NCI-H82 (cell line): ENCODE data around the gene MRTFA.
"Not testable (repeated sequence)": the region's sequence is repeated elsewhere in the genome, so short reads cannot be mapped to it uniquely, and the experiment has no call there.

Experiments
- DNase-seq: peaks from one replicate; lab custom pipeline; 2025; lab: John Stamatoyannopoulos, UW

Gene MRTFA

GRCh38 chr22:40659166-40659565 lies 22.6 kb upstream of the MRTFA start:
- DNase-seq = peak; percentile 34

DNA sequence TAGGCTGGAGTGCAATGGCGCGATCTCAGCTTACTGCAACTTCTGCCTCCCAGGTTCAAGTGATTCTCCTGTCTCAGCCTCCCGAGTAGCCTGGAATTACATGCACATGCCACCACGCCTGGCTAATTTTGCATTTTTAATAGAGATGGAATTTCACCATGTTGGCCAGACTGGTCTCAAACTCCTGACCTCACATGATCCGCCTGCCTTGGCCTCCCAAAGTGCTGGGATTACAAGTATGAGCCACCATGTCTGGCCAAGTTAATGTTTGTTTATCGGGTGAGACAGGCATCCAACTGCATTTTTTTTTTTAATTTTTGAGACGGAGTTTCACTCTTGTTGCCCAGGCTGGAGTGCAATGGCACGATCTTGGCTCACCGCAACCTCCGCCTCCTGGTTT lies 20.1 kb upstream of the MRTFA start:
- DNase-seq = not testable (repeated sequence)

- DNase-seq = peak; percentile 11
Observed at GRCh38 chr22:40655941-40656340, 19.4 kb upstream of the MRTFA start.

- peak; percentile 77 for DNase-seq
Observed at GRCh38 chr22:40654522-40655167, 18.1 kb upstream of the MRTFA start.

DNA sequence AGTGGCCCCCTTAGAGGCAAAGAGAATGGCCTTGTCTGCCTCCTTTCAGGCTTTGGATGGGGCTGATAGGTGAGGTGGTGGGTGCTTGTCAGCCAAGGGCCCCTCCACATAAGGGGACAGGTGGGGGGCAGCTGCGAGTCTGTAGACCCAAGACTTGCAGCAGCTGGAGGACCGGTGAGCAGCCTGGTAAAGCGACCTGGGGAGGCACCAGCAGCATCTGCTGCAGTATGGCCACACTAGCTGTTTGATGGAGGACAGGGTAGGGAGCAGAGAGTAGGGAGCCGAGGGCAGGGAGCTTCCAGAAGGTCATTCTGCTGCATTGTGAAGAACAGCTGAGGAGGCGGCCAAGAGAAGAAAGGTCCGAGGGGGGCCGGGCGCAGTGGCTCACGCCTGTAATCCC lies 16.8 kb upstream of the MRTFA start:
- DNase-seq = peak; percentile 18

GRCh38 chr22:40651563-40652501 lies 15.3 kb upstream of the MRTFA start:
- DNase-seq = peak; percentile 96

- DNase-seq = no peak
Observed at GRCh38 chr22:40651057-40651456, 14.5 kb upstream of the MRTFA start.

DNA sequence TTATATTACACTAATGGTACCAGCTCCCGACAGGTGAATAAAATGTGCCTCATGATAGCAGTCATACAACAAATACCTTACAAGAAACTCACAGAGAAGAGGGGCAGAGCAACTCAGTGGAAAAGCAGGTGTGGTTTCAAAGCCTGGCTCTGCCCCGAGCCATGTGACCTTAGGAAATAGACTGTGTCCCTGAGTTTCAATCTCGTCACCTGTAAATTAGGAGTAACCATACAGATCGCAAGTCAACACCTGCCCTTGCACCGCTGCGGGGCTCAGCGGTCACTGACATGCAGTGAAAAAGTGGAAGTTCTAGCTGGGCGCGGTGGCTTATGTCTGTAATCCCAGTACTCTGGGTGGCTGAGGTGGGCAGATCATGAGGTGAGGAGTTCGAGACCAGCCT lies 11.9 kb upstream of the MRTFA start:
- DNase-seq = no peak

DNA sequence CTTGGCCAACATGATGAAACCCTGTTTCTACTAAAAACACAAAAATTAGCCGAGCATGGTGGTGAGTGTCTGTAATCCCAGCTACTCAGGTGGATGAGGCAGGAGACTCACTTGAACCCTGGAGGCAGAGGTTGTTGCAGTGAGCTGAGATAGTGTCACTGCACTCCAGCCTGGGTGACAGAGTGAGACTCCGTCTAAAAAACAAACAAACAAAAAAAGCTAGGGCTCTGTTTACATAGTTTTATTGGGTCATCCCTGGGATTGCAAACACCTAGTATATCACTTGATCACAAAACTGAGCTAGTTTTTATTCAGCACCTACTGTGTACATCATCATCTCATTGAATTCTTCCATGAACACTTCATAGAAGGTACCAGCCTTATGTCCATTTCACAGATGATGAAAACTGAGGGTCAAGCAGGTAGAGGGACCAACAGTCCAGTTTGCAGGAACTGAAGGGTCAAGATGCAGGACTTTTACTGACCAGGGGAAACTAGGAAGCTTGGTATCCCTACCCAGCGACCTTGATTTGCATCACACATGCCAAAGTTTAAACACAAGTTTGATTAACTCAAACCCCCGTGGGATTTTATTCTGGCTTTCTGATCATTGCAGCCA lies 9.2 kb upstream of the MRTFA start:
- no peak for DNase-seq

GRCh38 chr22:40642316-40642715 lies 5.8 kb upstream of the MRTFA start:
- no peak for DNase-seq

GRCh38 chr22:40641269-40641668 lies 4.8 kb upstream of the MRTFA start:
- no peak for DNase-seq

DNA sequence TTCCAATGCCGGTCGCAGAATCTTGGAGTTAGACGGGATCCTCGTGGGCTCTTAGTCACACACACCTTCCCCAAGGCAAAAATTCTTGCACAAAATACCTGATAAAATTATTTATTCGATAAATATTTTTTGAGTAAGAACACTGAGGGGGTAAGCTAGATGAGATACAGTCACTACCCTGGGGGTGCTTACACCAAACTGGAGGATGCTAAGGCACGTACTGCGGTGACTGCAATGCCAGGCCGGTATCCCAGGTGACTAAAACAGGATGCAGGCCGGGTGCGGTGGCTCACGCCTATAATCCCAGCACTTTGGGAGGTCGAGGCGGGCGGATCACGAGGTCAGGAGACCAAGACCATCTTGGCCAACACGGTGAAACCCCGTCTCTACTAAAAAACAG lies 1.7 kb upstream of the MRTFA start:
- DNase-seq = no peak

GRCh38 chr22:40637183-40638150 lies 948 bp upstream of the MRTFA start:
- DNase-seq = peak; percentile 64

DNA sequence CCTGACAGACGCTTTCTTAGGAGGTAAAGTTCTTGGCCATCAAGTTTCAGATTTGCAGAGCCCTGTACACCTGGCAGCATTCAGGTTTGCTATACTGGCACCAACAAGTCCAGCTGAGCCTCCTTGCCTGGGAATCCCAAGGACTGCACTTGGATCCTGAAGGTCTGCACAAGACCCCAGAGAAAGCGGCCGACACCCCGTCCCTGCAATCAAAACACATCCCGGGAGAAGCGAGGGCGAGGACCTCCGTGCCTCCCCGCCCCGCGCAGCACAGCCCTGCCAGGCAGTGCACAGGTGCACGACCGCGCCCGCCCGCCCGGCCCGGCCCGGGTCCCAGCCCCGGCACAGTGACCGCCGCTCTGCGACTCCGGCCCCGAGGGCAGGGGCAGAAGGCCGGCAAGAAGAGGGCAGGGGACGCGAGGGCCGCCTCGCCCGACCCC lies 559 bp downstream of the MRTFA start:
- peak; percentile 26 for DNase-seq

GRCh38 chr22:40635043-40635939 lies 1.2 kb downstream of the MRTFA start:
- DNase-seq = no peak

- no peak for DNase-seq
Observed at GRCh38 chr22:40634119-40634903, 2.2 kb downstream of the MRTFA start.

GRCh38 chr22:40633036-40633435 lies 3.5 kb downstream of the MRTFA start:
- DNase-seq = no peak

DNA sequence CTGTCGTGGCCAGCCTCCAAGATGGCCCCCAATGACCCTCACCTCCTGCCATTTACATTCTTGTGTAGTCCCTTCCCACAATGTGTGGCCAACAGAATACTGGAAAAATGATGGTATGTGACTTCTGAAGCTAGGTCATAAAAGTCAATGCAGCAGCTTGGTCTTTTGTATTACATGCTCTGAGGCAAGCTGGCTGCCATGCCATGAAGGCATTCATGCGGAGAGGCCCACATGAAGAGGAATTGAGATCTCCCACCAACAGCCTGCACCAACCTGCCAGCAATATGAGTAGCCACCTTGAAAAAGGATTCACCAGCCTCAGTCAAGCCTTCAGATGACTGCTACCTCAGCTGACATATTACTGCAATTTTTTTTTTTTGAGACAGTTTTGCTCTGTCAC lies 4.6 kb downstream of the MRTFA start:
- DNase-seq = no peak

- no peak for DNase-seq
Observed at GRCh38 chr22:40628354-40629042, 8.0 kb downstream of the MRTFA start.
